ENCODE data around the gene DUSP18.

DUSP18 gene

DNA sequence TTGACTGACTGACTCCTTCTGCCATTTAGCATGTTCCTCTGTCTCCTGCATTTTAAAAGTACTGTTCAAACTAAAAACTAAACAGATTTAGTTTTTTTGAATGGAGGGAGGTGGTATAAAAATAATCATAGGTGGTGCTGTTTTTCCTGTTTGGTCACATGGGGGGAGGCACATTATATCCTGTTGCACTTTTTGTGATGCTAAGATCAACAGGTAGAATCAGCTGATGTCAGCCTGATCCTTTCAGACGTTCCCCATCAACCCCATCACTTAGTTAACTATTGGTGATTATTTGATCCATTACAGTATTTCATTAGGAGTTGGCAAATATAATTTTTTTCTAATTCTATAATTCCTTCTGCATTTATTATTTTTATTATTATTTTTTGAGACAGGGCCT, 21.9 kb upstream of the DUSP18 start:
- H3K27me3 ChIP-seq (ENCODE audit: insufficient read depth, poor library complexity, severe bottlenecking), result peaks cover 22% of the 10 kb centered on the region
- no peak overlapping the region for H3K27ac ChIP-seq (replicated peaks)
- TF ChIP-seq, protein P1, sequence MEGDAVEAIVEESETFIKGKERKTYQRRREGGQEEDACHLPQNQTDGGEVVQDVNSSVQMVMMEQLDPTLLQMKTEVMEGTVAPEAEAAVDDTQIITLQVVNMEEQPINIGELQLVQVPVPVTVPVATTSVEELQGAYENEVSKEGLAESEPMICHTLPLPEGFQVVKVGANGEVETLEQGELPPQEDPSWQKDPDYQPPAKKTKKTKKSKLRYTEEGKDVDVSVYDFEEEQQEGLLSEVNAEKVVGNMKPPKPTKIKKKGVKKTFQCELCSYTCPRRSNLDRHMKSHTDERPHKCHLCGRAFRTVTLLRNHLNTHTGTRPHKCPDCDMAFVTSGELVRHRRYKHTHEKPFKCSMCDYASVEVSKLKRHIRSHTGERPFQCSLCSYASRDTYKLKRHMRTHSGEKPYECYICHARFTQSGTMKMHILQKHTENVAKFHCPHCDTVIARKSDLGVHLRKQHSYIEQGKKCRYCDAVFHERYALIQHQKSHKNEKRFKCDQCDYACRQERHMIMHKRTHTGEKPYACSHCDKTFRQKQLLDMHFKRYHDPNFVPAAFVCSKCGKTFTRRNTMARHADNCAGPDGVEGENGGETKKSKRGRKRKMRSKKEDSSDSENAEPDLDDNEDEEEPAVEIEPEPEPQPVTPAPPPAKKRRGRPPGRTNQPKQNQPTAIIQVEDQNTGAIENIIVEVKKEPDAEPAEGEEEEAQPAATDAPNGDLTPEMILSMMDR (IDR thresholded peaks at IDR 0.05; ENCODE audit: insufficient read depth, low read length), result no peak
- no peak for TF ChIP-seq GABPA (IDR thresholded peaks at IDR 0.05; ENCODE audit: low read depth)
- TF ChIP-seq, protein P2, sequence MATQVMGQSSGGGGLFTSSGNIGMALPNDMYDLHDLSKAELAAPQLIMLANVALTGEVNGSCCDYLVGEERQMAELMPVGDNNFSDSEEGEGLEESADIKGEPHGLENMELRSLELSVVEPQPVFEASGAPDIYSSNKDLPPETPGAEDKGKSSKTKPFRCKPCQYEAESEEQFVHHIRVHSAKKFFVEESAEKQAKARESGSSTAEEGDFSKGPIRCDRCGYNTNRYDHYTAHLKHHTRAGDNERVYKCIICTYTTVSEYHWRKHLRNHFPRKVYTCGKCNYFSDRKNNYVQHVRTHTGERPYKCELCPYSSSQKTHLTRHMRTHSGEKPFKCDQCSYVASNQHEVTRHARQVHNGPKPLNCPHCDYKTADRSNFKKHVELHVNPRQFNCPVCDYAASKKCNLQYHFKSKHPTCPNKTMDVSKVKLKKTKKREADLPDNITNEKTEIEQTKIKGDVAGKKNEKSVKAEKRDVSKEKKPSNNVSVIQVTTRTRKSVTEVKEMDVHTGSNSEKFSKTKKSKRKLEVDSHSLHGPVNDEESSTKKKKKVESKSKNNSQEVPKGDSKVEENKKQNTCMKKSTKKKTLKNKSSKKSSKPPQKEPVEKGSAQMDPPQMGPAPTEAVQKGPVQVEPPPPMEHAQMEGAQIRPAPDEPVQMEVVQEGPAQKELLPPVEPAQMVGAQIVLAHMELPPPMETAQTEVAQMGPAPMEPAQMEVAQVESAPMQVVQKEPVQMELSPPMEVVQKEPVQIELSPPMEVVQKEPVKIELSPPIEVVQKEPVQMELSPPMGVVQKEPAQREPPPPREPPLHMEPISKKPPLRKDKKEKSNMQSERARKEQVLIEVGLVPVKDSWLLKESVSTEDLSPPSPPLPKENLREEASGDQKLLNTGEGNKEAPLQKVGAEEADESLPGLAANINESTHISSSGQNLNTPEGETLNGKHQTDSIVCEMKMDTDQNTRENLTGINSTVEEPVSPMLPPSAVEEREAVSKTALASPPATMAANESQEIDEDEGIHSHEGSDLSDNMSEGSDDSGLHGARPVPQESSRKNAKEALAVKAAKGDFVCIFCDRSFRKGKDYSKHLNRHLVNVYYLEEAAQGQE (IDR thresholded peaks at IDR 0.05; ENCODE audit: insufficient replicate concordance, low read depth), result no peak
- no peak for TF ChIP-seq POLR2AphosphoS5 (IDR thresholded peaks at IDR 0.05; ENCODE audit: low read depth)
- no peak for TF ChIP-seq SPI1 (IDR thresholded peaks at IDR 0.05; ENCODE audit: borderline replicate concordance, low read depth)
- no peak overlapping the region for H3K4me3 ChIP-seq (replicated peaks; ENCODE audit: insufficient read depth, low read length)
- DNase-seq (ENCODE audit: low read depth in 1 of 2, low spot score in 1 of 2), result no peak

DNA sequence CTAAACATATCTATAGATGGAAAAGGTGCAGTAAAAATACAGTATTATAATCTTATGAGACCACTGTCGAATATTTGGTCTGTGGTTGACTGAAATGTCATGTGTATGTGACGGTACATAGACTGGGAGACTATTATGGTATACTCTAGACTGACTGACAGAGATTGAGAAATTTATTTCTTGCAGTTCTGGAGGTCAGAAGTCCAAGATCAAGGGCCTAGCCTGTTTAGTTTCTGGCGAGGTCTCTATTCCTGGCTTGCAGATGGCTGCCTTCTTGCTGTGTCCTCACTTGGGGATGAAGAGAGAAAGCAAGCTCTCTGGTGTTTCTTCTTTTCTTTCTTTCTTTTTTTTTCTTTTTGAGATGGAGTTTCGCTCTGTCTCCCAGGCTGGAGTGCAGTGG, 19.7 kb upstream of the DUSP18 start:
- TF ChIP-seq, protein P1 (IDR thresholded peaks at IDR 0.05; ENCODE audit: insufficient read depth, low read length), result no peak
- TF ChIP-seq GABPA (IDR thresholded peaks at IDR 0.05; ENCODE audit: low read depth) (no peak), POLR2AphosphoS5 (IDR thresholded peaks at IDR 0.05; ENCODE audit: low read depth) (no peak), SPI1 (IDR thresholded peaks at IDR 0.05; ENCODE audit: borderline replicate concordance, low read depth) (no peak)
- TF ChIP-seq, protein P2 (IDR thresholded peaks at IDR 0.05; ENCODE audit: insufficient replicate concordance, low read depth), result no peak
- Histone ChIP-seq H3K4me3 (replicated peaks; ENCODE audit: insufficient read depth, low read length) (no peak overlapping the region), H3K27me3 (ENCODE audit: insufficient read depth, poor library complexity, severe bottlenecking) (peaks cover 7% of the 10 kb centered on the region), H3K27ac (replicated peaks) (no peak overlapping the region)
- no peak for DNase-seq (ENCODE audit: low read depth in 1 of 2, low spot score in 1 of 2)

DNA sequence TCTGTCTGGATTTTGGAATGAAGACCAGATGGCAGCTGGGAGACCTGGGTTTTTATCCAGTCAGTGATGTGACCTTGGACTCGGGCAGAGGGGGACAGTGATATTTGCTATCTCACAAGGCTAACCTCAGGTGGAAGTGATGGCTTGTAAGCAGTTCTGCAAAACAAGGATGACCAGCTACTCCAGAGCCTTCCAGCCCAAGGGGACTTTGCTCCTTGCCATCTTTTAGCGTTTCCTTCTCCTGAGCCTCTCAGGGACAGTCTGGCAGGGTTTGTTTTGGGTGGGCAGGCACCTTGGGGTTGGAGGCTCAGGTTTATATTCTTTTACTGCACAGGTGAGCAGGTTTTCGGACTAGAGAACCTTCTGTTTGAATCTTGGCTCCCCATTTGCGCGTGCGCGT, 17.5 kb upstream of the DUSP18 start:
- H3K27ac ChIP-seq (replicated peaks), result no peak overlapping the region
- H3K27me3 ChIP-seq (ENCODE audit: insufficient read depth, poor library complexity, severe bottlenecking), result no peaks in the 10 kb centered on the region
- DNase-seq (ENCODE audit: low read depth in 1 of 2, low spot score in 1 of 2), result no peak
- TF ChIP-seq SPI1 (IDR thresholded peaks at IDR 0.05; ENCODE audit: borderline replicate concordance, low read depth) (no peak), POLR2AphosphoS5 (IDR thresholded peaks at IDR 0.05; ENCODE audit: low read depth) (no peak), GABPA (IDR thresholded peaks at IDR 0.05; ENCODE audit: low read depth) (no peak)
- TF ChIP-seq, protein P2 (IDR thresholded peaks at IDR 0.05; ENCODE audit: insufficient replicate concordance, low read depth), result no peak
- TF ChIP-seq, protein P1 (IDR thresholded peaks at IDR 0.05; ENCODE audit: insufficient read depth, low read length), result no peak
- no peak overlapping the region for H3K4me3 ChIP-seq (replicated peaks; ENCODE audit: insufficient read depth, low read length)
